Transverse colon (tissue), 4 donors: ENCODE data around the gene EXOC3L4. TPM values are rescaled to one million over a fixed set of nuclear protein-coding genes. Genes with fewer than 3 reads are reported as not detected.

Experiments
- DNase-seq: peaks from one replicate; pipeline ENCODE4 v3.0.0-alpha.2; 2019
- H3K27ac ChIP-seq, 4 donors: fragments of 200-600 bp; sonication (generic); 2 replicates each; pipeline ENCODE4 v1.5.1; 2016 to 2018; ENCODE audit warnings: inconsistent platforms in 4 of 4
- H3K27me3 ChIP-seq: fragments of 200-600 bp; sonication (generic); 2 replicates; pipeline ENCODE4 v1.5.1; 2017; ENCODE audit warnings: inconsistent platforms
- H3K36me3 ChIP-seq, 4 donors: fragments of 200-600 bp; sonication (generic); 2 replicates each; pipeline ENCODE4 v1.5.1; 2017 to 2019; ENCODE audit warnings: inconsistent platforms in 4 of 4
- H3K4me1 ChIP-seq, 4 donors: fragments of 200-600 bp; sonication (generic); 2 replicates each; pipeline ENCODE4 v1.5.1; 2017 to 2020; ENCODE audit warnings: inconsistent platforms in 4 of 4
- H3K4me3 ChIP-seq, 4 donors: fragments of 200-600 bp; sonication (generic); 1 replicate in 1 of 4; 2 replicates in 3 of 4; pipeline versions ENCODE4 v1.5.1 to v1.6.1; 2017 to 2019; ENCODE audit warnings: inconsistent platforms in 4 of 4
- H3K9me3 ChIP-seq, 2 donors: fragments of 200-600 bp; sonication (generic); 2 replicates each; pipeline ENCODE4 v1.5.1; 2017 to 2019; ENCODE audit warnings: inconsistent platforms in 2 of 2
- EP300 ChIP-seq: sonication (generic); formaldehyde crosslinking; IDR thresholded peaks from one replicate; pipeline ENCODE4 v1.6.1; 2017; ENCODE audit warnings: antibody characterized with exemption, low read depth
- POLR2A ChIP-seq: fragments of 450-650 bp; IDR thresholded peaks from one replicate; pipeline ENCODE4 v1.6.1; 2016; ENCODE audit warnings: antibody characterized with exemption, mild to moderate bottlenecking, moderate library complexity
- POLR2AphosphoS5 ChIP-seq, 3 donors: sonication (generic); formaldehyde crosslinking; IDR thresholded peaks; one replicate each; pipeline ENCODE4 v1.6.1; 2016; ENCODE audit warnings: antibody characterized with exemption in 3 of 3
- WGBS, 2 donors: methylation state at CpG; one replicate each; pipeline ENCODE4 v1.1.5; 2018; ENCODE audit warnings: low coverage in 1 of 2; 5-methylcytosine and 5-hydroxymethylcytosine counted together
- in situ Hi-C, 4 donors: fragments of 200-750 bp; cut with MboI; loops; one replicate each; pipeline versions ENCODE4 v1.15.0 to v1.15.1; 2017; ENCODE audit warnings: low sequenced_read_pairs in 3 of 4, low pct_ligation_motif_present in 1 of 4, low pct_unique_long_range_greater_than_20kb in 1 of 4
- intact Hi-C: fragments of 100-400 bp; cut with DNase I; formaldehyde crosslinking; loops from one replicate; pipeline ENCODE4 v1.15.1; 2023; ENCODE audit warnings: low total_unique reads
- total RNA-seq, 4 donors: library from RNA; depleted of rRNA; stranded (reverse); fragments of >200 nt; gene quantifications; one replicate each; pipeline ENCODE4 v1.1.0, GENCODE V29; 2016
- TF ChIP-seq, protein P1 (sequence below), 5 experiments: fragments of 200-600 bp in 3 of 5; fragments of 450-650 bp in 2 of 5; sonication (generic) in 3 of 5; IDR thresholded peaks; 1 replicate in 2 of 5; 2 replicates in 3 of 5; pipeline ENCODE4 v1.5.1; 2016 to 2017; ENCODE audit warnings: antibody characterized with exemption in 5 of 5, inconsistent platforms in 3 of 5, mild to moderate bottlenecking in 2 of 5, moderate library complexity in 1 of 5

EXOC3L4 gene
- total RNA-seq, 4 donors from 2014 or later: 15.2 to 49.0 (median 30.3) TPM

DNA sequence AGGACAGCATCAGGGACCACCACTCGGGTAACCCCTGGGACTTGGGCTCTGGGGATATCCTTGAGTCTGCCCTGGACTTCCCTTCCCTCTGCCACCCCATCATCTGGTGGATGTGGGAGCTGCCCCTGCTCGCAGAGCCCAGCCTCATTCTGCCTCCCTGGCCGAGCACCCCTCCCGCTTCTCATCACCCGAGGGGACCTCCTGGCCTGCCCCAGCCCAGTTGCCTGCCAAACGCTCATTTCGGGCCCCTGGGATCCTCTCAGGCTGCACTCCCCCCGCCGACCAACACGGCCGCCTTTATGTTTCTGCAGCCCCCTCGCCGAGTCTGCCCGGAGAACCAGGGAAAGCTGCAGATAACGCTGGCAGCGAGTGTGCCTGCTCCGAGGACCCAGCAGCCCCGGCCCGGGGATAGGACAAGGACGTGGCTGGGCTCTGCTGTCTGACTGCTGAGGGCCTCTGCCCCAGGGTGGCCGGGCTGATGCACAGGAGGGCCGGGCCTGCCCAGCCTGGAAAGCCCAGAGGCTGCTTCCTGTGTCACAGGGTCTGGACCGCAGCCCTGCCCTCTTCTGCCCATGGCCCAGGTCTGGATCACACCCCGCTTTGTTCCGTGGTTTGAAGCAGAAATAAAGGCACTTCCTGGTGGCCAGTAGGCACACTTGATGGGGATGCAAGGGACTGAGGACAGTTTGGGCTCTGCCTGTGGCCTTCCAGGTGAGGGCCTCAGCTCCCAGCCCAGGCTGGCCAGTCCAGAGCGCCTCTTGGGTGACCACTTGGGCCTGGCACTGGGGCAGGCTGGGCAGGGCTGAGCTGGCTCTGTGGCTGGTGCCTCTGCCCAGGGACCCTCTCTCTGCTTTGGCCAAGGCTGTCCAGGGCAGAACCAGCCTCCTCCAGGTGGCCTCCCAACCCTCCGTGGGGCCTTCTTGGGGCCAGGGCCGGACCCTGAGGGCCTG is 4.9 kb upstream of the EXOC3L4 start:
- H3K27ac ChIP-seq: no peak overlapping the region
- H3K27me3 ChIP-seq: peaks cover 13% of the 10 kb centered on the region
- no peaks in the 10 kb centered on the region for H3K36me3 ChIP-seq
- H3K4me3 ChIP-seq: no peak overlapping the region
- peaks cover 4 to 21% (median 10%) of the 10 kb centered on the region in 4 donors for H3K4me1 ChIP-seq
- H3K9me3 ChIP-seq: no peaks in the 10 kb centered on the region
- TF ChIP-seq EP300 (no peak), POLR2A (no peak), POLR2AphosphoS5 (IDR thresholded peaks at IDR 0.05) (no peak)
- TF ChIP-seq, protein P1, sequence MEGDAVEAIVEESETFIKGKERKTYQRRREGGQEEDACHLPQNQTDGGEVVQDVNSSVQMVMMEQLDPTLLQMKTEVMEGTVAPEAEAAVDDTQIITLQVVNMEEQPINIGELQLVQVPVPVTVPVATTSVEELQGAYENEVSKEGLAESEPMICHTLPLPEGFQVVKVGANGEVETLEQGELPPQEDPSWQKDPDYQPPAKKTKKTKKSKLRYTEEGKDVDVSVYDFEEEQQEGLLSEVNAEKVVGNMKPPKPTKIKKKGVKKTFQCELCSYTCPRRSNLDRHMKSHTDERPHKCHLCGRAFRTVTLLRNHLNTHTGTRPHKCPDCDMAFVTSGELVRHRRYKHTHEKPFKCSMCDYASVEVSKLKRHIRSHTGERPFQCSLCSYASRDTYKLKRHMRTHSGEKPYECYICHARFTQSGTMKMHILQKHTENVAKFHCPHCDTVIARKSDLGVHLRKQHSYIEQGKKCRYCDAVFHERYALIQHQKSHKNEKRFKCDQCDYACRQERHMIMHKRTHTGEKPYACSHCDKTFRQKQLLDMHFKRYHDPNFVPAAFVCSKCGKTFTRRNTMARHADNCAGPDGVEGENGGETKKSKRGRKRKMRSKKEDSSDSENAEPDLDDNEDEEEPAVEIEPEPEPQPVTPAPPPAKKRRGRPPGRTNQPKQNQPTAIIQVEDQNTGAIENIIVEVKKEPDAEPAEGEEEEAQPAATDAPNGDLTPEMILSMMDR (IDR thresholded peaks at IDR 0.05): no peak
- WGBS, 2 donors: 91 to 93% methylated on average over 10 to 26 of the region's 28 CpGs
- no peak for DNase-seq
- in situ Hi-C loops: loop anchor here in 2 of 4 donors (10.0 to 25.0 kb wide), 2 partner anchors 195 to 198 kb away; no protein-coding TSS in a partner anchor
- intact Hi-C loops: no loop called here

DNA sequence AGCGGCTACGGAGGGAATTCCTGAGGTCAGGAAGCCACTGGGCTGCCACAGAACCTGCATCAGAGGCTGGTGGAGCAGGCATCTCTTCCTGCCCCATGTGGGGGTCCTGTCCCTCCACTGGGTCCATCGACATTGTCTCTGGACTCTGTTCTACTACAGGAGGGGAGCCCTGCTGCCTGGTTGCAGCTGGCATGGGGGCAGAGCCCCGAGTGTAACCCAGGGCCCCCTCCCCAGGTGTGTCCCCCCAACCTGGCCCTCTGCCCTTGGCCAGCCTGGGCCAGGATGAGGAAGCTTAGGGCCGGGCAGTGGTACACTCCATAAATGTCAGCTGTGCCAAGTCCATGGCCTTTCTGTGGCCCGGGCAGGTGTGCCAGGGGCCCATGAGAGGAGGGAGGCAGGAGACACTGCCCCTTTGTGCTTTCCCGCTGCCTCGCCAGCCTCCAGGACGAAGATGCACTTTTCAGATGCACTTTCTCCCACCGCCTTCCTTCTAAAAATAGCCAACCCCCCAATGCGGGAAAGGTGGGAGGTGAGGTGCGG is 4.0 kb upstream of the EXOC3L4 start:
- no peak overlapping the region for H3K4me3 ChIP-seq
- TF ChIP-seq, protein P1 (IDR thresholded peaks at IDR 0.05): no peak
- no peak for TF ChIP-seq POLR2A
- TF ChIP-seq EP300: no peak
- in situ Hi-C loops: loop anchor here in 1 of 4 donors (25.0 kb wide), 1 partner anchor 197 kb away; no protein-coding TSS in a partner anchor
- intact Hi-C loops: no loop called here
- H3K27me3 ChIP-seq: peaks cover 4% of the 10 kb centered on the region
- 67% methylated on average over 11 of the region's 12 CpGs; no CpG with 5 or more reads in 1 of the 2 donors for WGBS, 2 donors
- peaks cover 4 to 30% (median 15%) of the 10 kb centered on the region in 4 donors for H3K4me1 ChIP-seq
- no peaks in the 10 kb centered on the region for H3K36me3 ChIP-seq
- no peak for DNase-seq
- H3K27ac ChIP-seq: no peak overlapping the region
- no peaks in the 10 kb centered on the region for H3K9me3 ChIP-seq

DNA sequence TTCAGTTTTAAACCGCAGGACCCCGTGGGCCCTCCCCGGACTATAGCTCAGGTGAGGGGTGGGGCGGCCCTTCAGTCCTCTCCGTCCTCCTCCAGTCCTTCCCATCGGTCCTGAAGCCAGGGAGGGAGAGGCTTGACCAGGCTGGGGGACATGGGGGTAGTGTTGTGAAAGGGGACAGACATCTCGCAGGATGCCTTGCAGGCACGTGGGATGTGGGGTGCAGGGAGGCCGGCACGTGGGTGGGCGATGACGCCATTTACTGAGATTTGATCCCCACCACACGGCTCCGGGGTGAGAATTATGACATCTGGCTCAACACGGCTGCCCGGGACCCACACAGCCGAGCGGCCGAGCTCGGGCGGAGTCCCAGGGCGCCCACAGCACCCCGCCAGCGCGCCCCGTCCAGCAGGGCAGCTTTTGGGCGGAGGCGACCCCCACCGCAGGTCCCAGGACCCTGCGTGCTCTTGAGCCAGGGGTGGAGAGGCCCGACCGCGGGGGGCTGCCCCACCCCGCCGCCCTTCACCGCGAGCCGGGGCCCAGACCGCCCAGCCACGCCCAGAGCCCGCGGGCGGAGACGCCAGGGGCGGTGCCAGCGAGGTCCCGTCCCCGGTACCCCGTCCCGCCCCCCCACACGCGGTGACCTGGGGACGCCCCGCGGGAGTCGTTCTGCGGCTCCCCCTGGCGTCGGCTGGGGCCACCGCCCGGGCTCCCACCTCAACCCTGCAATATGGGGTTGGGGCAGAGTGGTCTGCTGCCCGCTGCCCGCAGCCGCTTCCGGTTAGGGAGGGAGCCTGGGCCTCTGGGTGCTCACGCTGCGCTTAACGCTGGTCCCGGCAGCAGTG is 3.3 kb upstream of the EXOC3L4 start:
- in situ Hi-C loops: loop anchor here in 1 of 4 donors (25.0 kb wide), 1 partner anchor 196 kb away; no protein-coding TSS in a partner anchor
- Histone ChIP-seq H3K9me3 (no peaks in the 10 kb centered on the region), H3K27me3 (no peaks in the 10 kb centered on the region), H3K4me3 (peak overlapping the region; percentile 31 to 53 (median 39)), H3K27ac (peak overlapping the region; percentile 10 to 51 (median 22)), H3K4me1 (peaks cover 4 to 36% (median 17%) of the 10 kb centered on the region in 4 donors), H3K36me3 (no peaks in the 10 kb centered on the region)
- DNase-seq: peak; percentile 85
- TF ChIP-seq EP300: no peak
- TF ChIP-seq, protein P1 (IDR thresholded peaks at IDR 0.05): peak; percentile 37 to 64 (median 60)
- WGBS, 2 donors: 3 to 13% methylated on average over 3 to 54 of the region's 69 CpGs
- intact Hi-C loops: no loop called here

DNA sequence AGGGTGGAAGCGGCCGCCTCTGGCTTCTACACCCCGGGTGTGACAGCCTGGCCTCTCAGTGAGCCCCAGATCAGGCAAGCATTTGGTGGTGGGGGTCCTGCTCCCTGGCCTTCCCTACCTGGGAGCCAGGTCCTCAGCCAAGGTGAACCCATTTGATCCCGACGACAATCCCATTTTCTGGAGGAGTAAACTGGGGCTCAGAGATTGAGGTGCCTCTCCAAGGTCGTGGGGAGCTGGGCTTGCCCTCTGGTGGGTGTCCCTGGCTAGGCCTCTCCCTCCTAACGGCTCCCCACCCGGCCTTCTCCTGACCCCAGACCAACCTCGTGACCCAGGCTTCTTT is 2.7 kb upstream of the EXOC3L4 start:
- no peaks in the 10 kb centered on the region for H3K36me3 ChIP-seq
- no peaks in the 10 kb centered on the region for H3K9me3 ChIP-seq
- H3K4me3 ChIP-seq: peak overlapping the region; percentile 31 to 53 (median 39)
- TF ChIP-seq, protein P1 (IDR thresholded peaks at IDR 0.05): peak in 2 of 5 experiments; percentile 4 to 20
- TF ChIP-seq POLR2AphosphoS5 (IDR thresholded peaks at IDR 0.05): no peak
- TF ChIP-seq EP300: no peak
- no peak for TF ChIP-seq POLR2A
- no peak for DNase-seq
- intact Hi-C loops (no loop called here), in situ Hi-C loops (loop anchor here in 1 of 4 donors (25.0 kb wide), 1 partner anchor 195 kb away; no protein-coding TSS in a partner anchor)
- peaks cover 4 to 36% (median 17%) of the 10 kb centered on the region in 4 donors for H3K4me1 ChIP-seq
- H3K27ac ChIP-seq: peak overlapping the region; percentile 10 to 51 (median 22)
- WGBS, 2 donors: 59% methylated on average over 6 of the region's 9 CpGs; no CpG with 5 or more reads in 1 of the 2 donors
- no peaks in the 10 kb centered on the region for H3K27me3 ChIP-seq
